Lung (tissue), 12 donors: ENCODE measurements around the gene RCBTB1. TPM values are rescaled to one million over a fixed set of nuclear protein-coding genes. Genes with fewer than 3 reads are reported as not detected.

Source experiments
- ATAC-seq: fragments of 200-7000 bp; cut with Tn5 transposase; one replicate; pipeline ENCODE4 v1.9.1; 2020; ENCODE audit warnings: moderate number of reproducible peaks; ENCODE audit not compliant: insufficient read depth, low FRiP score
- DNase-seq, 3 donors: peaks; one replicate each; pipeline ENCODE4 v3.0.0-alpha.2; 2013 to 2017
- H3K27ac ChIP-seq, 2 donors: one replicate each; pipeline ENCODE4 v1.5.1; 2013; ENCODE audit warnings: mild to moderate bottlenecking in 2 of 2, moderate library complexity in 2 of 2, control low read depth in 1 of 2, inconsistent platforms in 1 of 2, low read depth in 1 of 2, low read length in 1 of 2
- H3K27me3 ChIP-seq, 3 donors: one replicate each; pipeline ENCODE4 v1.5.1; 2013; ENCODE audit warnings: low read length in 2 of 3; ENCODE audit not compliant: control insufficient read depth in 3 of 3, insufficient read depth in 3 of 3
- H3K36me3 ChIP-seq, 4 donors: one replicate each; pipeline ENCODE4 v1.5.1; 2013; ENCODE audit warnings: low read length in 4 of 4, mild to moderate bottlenecking in 1 of 4, moderate library complexity in 1 of 4; ENCODE audit not compliant: control insufficient read depth in 4 of 4, insufficient read depth in 4 of 4
- H3K4me1 ChIP-seq, 5 donors: one replicate each; pipeline ENCODE4 v1.5.1; 2013; ENCODE audit warnings: low read length in 5 of 5, mild to moderate bottlenecking in 2 of 5, moderate library complexity in 1 of 5; ENCODE audit not compliant: control insufficient read depth in 5 of 5, insufficient read depth in 5 of 5
- H3K4me3 ChIP-seq: one replicate; pipeline ENCODE4 v1.5.1; 2013; ENCODE audit warnings: mild to moderate bottlenecking, control low read depth, moderate library complexity
- H3K9ac ChIP-seq, 2 donors: one replicate each; pipeline ENCODE4 v1.5.1; 2013; ENCODE audit warnings: low read length in 2 of 2, control low read depth in 1 of 2; ENCODE audit not compliant: insufficient read depth in 1 of 2
- H3K9me3 ChIP-seq, 4 donors: one replicate each; pipeline ENCODE4 v1.5.1; 2013; ENCODE audit warnings: low read length in 3 of 4, mild to moderate bottlenecking in 1 of 4, moderate library complexity in 1 of 4; ENCODE audit not compliant: control insufficient read depth in 4 of 4, insufficient read depth in 3 of 4
- CTCF ChIP-seq: IDR thresholded peaks from 2 replicates; pipeline ENCODE4 v1.5.1; 2012; ENCODE audit warnings: mild to moderate bottlenecking; ENCODE audit errors: control extremely low read depth, extremely low read depth
- WGBS, 2 donors: extraction: QIAGEN DNeasy Blood & Tissue Kit; methylation state at CpG; one replicate each; pipeline ENCODE4 v1.1.7; 2013; 5-methylcytosine and 5-hydroxymethylcytosine counted together
- polyA plus RNA-seq, 2 donors: library from polyadenylated mRNA; stranded (reverse); fragments of 200-250 nt; gene quantifications; one replicate each; pipeline ENCODE4 v1.2.1, GENCODE V29; 2013
- total RNA-seq, 2 donors: library from RNA; depleted of rRNA in 1 of 2; stranded (reverse); fragments of >200 nt in 1 of 2; gene quantifications; one replicate each; pipeline ENCODE4 v1.2.1, GENCODE V29; 2014 to 2021
- donor health status: control.
- donor health status: control.
- donor health status: Bipolar disorder and iron deficiency.
- donor health status: healthy.
- donor health status: DM: yes; HTN: yes; CAD: no.

RCBTB1 gene
- total and polyA plus RNA-seq, 4 donors = 12.0 to 25.4 (median 17.8) TPM

GRCh38 chr13:49563516-49563915 lies 21.8 kb downstream of the RCBTB1 start:
- Histone ChIP-seq H3K9me3 (no peaks in the 10 kb centered on the region), H3K36me3 (peaks cover 4 to 13% (median 9%) of the 10 kb centered on the region in 4 donors), H3K4me3 (no peak overlapping the region), H3K27ac (no peak overlapping the region), H3K9ac (no peak overlapping the region), H3K4me1 (peaks cover 0 to 9% (median 4%) of the 10 kb centered on the region in 5 donors), H3K27me3 (no peaks in the 10 kb centered on the region)
- DNase-seq (peak in 2 of 3 donors; percentile 28 to 50), ATAC-seq (no peak)
- 60 to 70% methylated on average over 5 of the region's 5 CpGs for WGBS, 2 donors
- TF ChIP-seq CTCF = no peak

- Histone ChIP-seq H3K36me3 (peaks cover 8 to 19% (median 12%) of the 10 kb centered on the region in 4 donors), H3K9me3 (no peaks in the 10 kb centered on the region), H3K4me1 (peaks cover 0 to 9% (median 3%) of the 10 kb centered on the region in 5 donors), H3K27me3 (no peaks in the 10 kb centered on the region), H3K27ac (peak overlapping the region in 1 of 2 donors; percentile 21), H3K9ac (no peak overlapping the region), H3K4me3 (no peak overlapping the region)
- TF ChIP-seq CTCF = no peak
- no peak for ATAC-seq
- DNase-seq = peak in 2 of 3 donors; percentile 25 to 33
- 73 to 79% methylated on average over 3 of the region's 3 CpGs for WGBS, 2 donors
Observed at GRCh38 chr13:49561062-49561410, 24.3 kb downstream of the RCBTB1 start.

- DNase-seq (peak; percentile 67 to 81 (median 80)), ATAC-seq (no peak)
- WGBS, 2 donors = 55 to 66% methylated on average over 10 of the region's 10 CpGs
- no peak overlapping the region for H3K9ac ChIP-seq
- H3K27ac ChIP-seq = peak overlapping the region in 1 of 2 donors; percentile 21
- peaks cover 0 to 9% (median 3%) of the 10 kb centered on the region in 5 donors for H3K4me1 ChIP-seq
- H3K4me3 ChIP-seq = no peak overlapping the region
- H3K27me3 ChIP-seq = no peaks in the 10 kb centered on the region
- H3K36me3 ChIP-seq = peaks cover 8 to 22% (median 13%) of the 10 kb centered on the region in 4 donors
- no peaks in the 10 kb centered on the region for H3K9me3 ChIP-seq
- no peak for TF ChIP-seq CTCF
Observed at GRCh38 chr13:49560270-49561061, 24.9 kb downstream of the RCBTB1 start.
